SU-DHL-6 (cell line): Measurements from ENCODE around the gene COL25A1.

Source experiments
- EZH2phosphoT487 ChIP-seq: fragments of 200-600 bp; sonication (generic), shearing (Covaris generic); conservative IDR thresholded peaks from 2 replicates; pipeline ENCODE4 v1.6.1; 2018; ENCODE audit warnings: mild to moderate bottlenecking, antibody characterized with exemption, low read length, moderate library complexity, mixed read lengths
- TF ChIP-seq, protein P1 (sequence below): fragments of 200-600 bp; sonication (generic); IDR thresholded peaks from one replicate; pipeline ENCODE4 v1.5.1; 2017; ENCODE audit warnings: antibody characterized with exemption, mild to moderate bottlenecking, low read length, moderate library complexity; ENCODE audit not compliant: insufficient read depth, poor library complexity, severe bottlenecking

DNA sequence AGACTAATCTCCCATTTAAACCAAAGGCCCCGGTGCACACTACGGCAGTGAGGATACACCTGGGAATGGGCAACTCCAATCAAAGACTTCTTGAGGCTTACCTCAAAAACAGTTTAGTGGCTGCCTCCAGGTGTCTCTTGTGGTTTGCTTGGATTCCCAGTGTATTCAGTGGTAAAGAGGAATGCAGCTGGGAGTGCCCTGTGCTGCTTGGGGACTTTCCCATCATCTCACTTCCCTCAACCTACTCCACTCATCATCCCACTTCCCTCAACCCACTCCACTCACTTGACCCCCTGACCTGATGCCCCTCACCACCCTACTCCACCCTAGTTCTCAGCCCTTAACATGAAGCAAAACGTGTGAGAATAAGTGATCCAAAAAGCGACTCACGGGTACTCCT, 362.3 kb downstream of the COL25A1 start:
- TF ChIP-seq, protein P1, sequence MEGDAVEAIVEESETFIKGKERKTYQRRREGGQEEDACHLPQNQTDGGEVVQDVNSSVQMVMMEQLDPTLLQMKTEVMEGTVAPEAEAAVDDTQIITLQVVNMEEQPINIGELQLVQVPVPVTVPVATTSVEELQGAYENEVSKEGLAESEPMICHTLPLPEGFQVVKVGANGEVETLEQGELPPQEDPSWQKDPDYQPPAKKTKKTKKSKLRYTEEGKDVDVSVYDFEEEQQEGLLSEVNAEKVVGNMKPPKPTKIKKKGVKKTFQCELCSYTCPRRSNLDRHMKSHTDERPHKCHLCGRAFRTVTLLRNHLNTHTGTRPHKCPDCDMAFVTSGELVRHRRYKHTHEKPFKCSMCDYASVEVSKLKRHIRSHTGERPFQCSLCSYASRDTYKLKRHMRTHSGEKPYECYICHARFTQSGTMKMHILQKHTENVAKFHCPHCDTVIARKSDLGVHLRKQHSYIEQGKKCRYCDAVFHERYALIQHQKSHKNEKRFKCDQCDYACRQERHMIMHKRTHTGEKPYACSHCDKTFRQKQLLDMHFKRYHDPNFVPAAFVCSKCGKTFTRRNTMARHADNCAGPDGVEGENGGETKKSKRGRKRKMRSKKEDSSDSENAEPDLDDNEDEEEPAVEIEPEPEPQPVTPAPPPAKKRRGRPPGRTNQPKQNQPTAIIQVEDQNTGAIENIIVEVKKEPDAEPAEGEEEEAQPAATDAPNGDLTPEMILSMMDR = no peak
- TF ChIP-seq EZH2phosphoT487 = no peak
